HCT116 (cell line): ENCODE results near the gene PBX2. TPM values are rescaled to one million over a fixed set of nuclear protein-coding genes. Genes with fewer than 3 reads are reported as not detected.

ENCODE experiments used
- ATAC-seq: fragments of 200-7000 bp; cut with Tn5 transposase; 2 replicates; pipeline ENCODE4 v1.9.1; 2020; ENCODE audit warnings: mild to moderate bottlenecking, moderate library complexity
- BruUV-seq: library from RNA; stranded (reverse); fragments of 400-500 nt; replicated peaks from 2 replicates; lab custom pipeline; 2021; lab: Mats Ljungman, UMichigan
- CTCF ChIA-PET: fragments of 300-600 bp; sonication (Branson Sonifier 250); formaldehyde crosslinking; loops from one replicate; lab custom pipeline; 2021; ENCODE audit warnings: antibody characterized with exemption; lab: Charles Lee
- POLR2A ChIA-PET: fragments of 300-600, 350-600 bp; sonication (Branson Sonifier 250); formaldehyde crosslinking; loops from one replicate; lab custom pipeline; 2021; ENCODE audit warnings: antibody characterized with exemption; lab: Charles Lee
- RAD21 ChIA-PET, 2 experiments: fragments of 300-600 bp; sonication (Branson Sonifier 250); formaldehyde crosslinking; loops; one replicate each; lab custom pipeline; 2023; ENCODE audit warnings: low total read pairs in 2 of 2; ENCODE audit not compliant: uncharacterized antibody in 2 of 2, unreplicated experiment in 2 of 2, low non-redundant PET in 1 of 2; lab: Charles Lee
- DNase-seq: peaks from one replicate; pipeline ENCODE4 v3.0.0-alpha.2; 2010; ENCODE audit warnings: low read depth, low spot score
- H2AFZ ChIP-seq: fragments of 200-600 bp; shearing (Covaris generic), sonication (generic); 2 replicates; pipeline ENCODE4 v1.6.1; 2017; ENCODE audit warnings: low read depth, mixed run types, mixed read lengths, antibody characterized with exemption, low read length; ENCODE audit not compliant: poor library complexity, severe bottlenecking
- H3K27ac ChIP-seq: 2 replicates; pipeline ENCODE4 v1.5.1; 2012; ENCODE audit warnings: low read depth, low read length
- H3K27me3 ChIP-seq: fragments of 200-600 bp; sonication (generic); 2 replicates; pipeline ENCODE4 v1.6.1; 2016; ENCODE audit warnings: mixed run types, low read length, mixed read lengths; ENCODE audit not compliant: insufficient read depth
- H3K36me3 ChIP-seq, 2 experiments: fragments of 200-500 bp in 1 of 2; fragments of 200-600 bp in 1 of 2; sonication (Bioruptor generic) in 1 of 2; sonication (generic) in 1 of 2; 2 replicates each; pipeline versions ENCODE4 v1.5.1 to v1.6.1; 2014 to 2016; ENCODE audit warnings: low read length in 2 of 2, inconsistent platforms in 1 of 2, mixed read lengths in 1 of 2, mixed run types in 1 of 2; ENCODE audit not compliant: insufficient read depth in 2 of 2, control insufficient read depth in 1 of 2
- H3K4me1 ChIP-seq, 2 experiments: fragments of 200-600 bp in 1 of 2; sonication (generic) in 1 of 2; 2 replicates each; pipeline versions ENCODE4 v1.5.1 to v1.6.1; 2012 to 2017; ENCODE audit warnings: low read length in 2 of 2, inconsistent platforms in 1 of 2, mild to moderate bottlenecking in 1 of 2, mixed read lengths in 1 of 2, mixed run types in 1 of 2, moderate library complexity in 1 of 2; ENCODE audit not compliant: insufficient read depth in 2 of 2, control insufficient read depth in 1 of 2
- H3K4me2 ChIP-seq: fragments of 200-600 bp; sonication (generic); 2 replicates; pipeline ENCODE4 v1.6.1; 2017; ENCODE audit warnings: mixed run types, low read length, mixed read lengths
- H3K4me3 ChIP-seq, 2 experiments: fragments of 200-600 bp in 1 of 2; sonication (generic) in 1 of 2; replicated peaks in 1 of 2; 2 replicates each; pipeline ENCODE4 v1.5.1; 2011 to 2016; ENCODE audit warnings: low read length in 2 of 2, control low read depth in 1 of 2, low read depth in 1 of 2, mild to moderate bottlenecking in 1 of 2, mixed read lengths in 1 of 2, mixed run types in 1 of 2
- H3K79me2 ChIP-seq: fragments of 200-600 bp; sonication (generic); 2 replicates; pipeline ENCODE4 v1.6.1; 2017; ENCODE audit warnings: mild to moderate bottlenecking, mixed run types, low read length, moderate library complexity, mixed read lengths; ENCODE audit not compliant: insufficient read depth
- H3K9ac ChIP-seq: fragments of 200-600 bp; sonication (generic); 2 replicates; pipeline ENCODE4 v1.6.1; 2016; ENCODE audit warnings: low read length, mixed read lengths
- H3K9me2 ChIP-seq: fragments of 200-600 bp; sonication (generic), shearing (Covaris generic); 2 replicates; pipeline ENCODE4 v1.6.1; 2017; ENCODE audit warnings: mixed run types, mild to moderate bottlenecking, moderate library complexity; ENCODE audit not compliant: insufficient read depth
- H3K9me3 ChIP-seq, 2 experiments: fragments of 200-500 bp in 1 of 2; fragments of 200-600 bp in 1 of 2; sonication (Bioruptor generic) in 1 of 2; sonication (generic) in 1 of 2; 2 replicates each; pipeline ENCODE4 v1.6.1; 2014 to 2017; ENCODE audit warnings: low read length in 2 of 2, mixed read lengths in 2 of 2, inconsistent platforms in 1 of 2, low read depth in 1 of 2, mild to moderate bottlenecking in 1 of 2, mixed run types in 1 of 2, moderate library complexity in 1 of 2; ENCODE audit not compliant: control insufficient read depth in 1 of 2, insufficient read depth in 1 of 2
- H4K20me1 ChIP-seq: fragments of 200-600 bp; sonication (generic), shearing (Covaris generic); 2 replicates; pipeline ENCODE4 v1.6.1; 2017; ENCODE audit warnings: mixed run types, mild to moderate bottlenecking, moderate library complexity; ENCODE audit not compliant: insufficient read depth
- CBX3 ChIP-seq: IDR thresholded peaks from 2 replicates; pipeline ENCODE4 v1.6.1; 2012; ENCODE audit warnings: low read depth
- CEBPB ChIP-seq: IDR thresholded peaks from 2 replicates; pipeline ENCODE4 v1.6.1; 2012; ENCODE audit warnings: low read depth
- CTCF ChIP-seq, 3 experiments: fragments of 200-600 bp in 1 of 3; sonication (generic) in 1 of 3; IDR thresholded peaks in 2 of 3; conservative IDR thresholded peaks in 1 of 3; 2 replicates each; pipeline ENCODE4 v1.5.1; 2012 to 2017; ENCODE audit warnings: low read depth in 2 of 3, low read length in 2 of 3, antibody characterized with exemption in 1 of 3, borderline replicate concordance in 1 of 3, control low read depth in 1 of 3, mild to moderate bottlenecking in 1 of 3, mixed read lengths in 1 of 3, mixed run types in 1 of 3, moderate library complexity in 1 of 3; ENCODE audit not compliant: insufficient read depth in 1 of 3
- EGR1 ChIP-seq: IDR thresholded peaks from 2 replicates; pipeline ENCODE4 v1.6.1; 2012; ENCODE audit warnings: low read depth
- ELF1 ChIP-seq: IDR thresholded peaks from 2 replicates; pipeline ENCODE4 v1.6.1; 2012; ENCODE audit warnings: low read depth, borderline replicate concordance
- EZH2 ChIP-seq: fragments of 200-600 bp; sonication (generic); IDR thresholded peaks from 2 replicates; pipeline ENCODE4 v1.6.1; 2017; ENCODE audit warnings: antibody characterized with exemption, mixed run types
- EZH2phosphoT487 ChIP-seq: fragments of 200-600 bp; IDR thresholded peaks from 2 replicates; pipeline ENCODE4 v1.6.1; 2018; ENCODE audit warnings: antibody characterized with exemption, borderline replicate concordance
- JUND ChIP-seq: IDR thresholded peaks from 2 replicates; pipeline ENCODE4 v1.6.1; 2012
- POLR2A ChIP-seq: IDR thresholded peaks from 2 replicates; pipeline ENCODE4 v1.7.0; 2011; ENCODE audit warnings: borderline replicate concordance; ENCODE audit not compliant: insufficient read depth, insufficient read length; ENCODE audit errors: extremely low read depth
- POLR2AphosphoS5 ChIP-seq: IDR thresholded peaks from 2 replicates; pipeline ENCODE4 v1.6.1; 2011; ENCODE audit warnings: mild to moderate bottlenecking, low read depth, low read length, moderate library complexity
- RAD21 ChIP-seq: IDR thresholded peaks from 2 replicates; pipeline ENCODE4 v1.6.1; 2012; ENCODE audit warnings: low read depth, mild to moderate bottlenecking
- SP1 ChIP-seq: IDR thresholded peaks from 2 replicates; pipeline ENCODE4 v1.6.1; 2012; ENCODE audit warnings: low read depth
- SRF ChIP-seq: IDR thresholded peaks from 2 replicates; pipeline ENCODE4 v1.6.1; 2012; ENCODE audit warnings: low read depth
- YY1 ChIP-seq: IDR thresholded peaks from 2 replicates; pipeline ENCODE4 v1.6.1; 2011; ENCODE audit warnings: low read length, low read depth, moderate library complexity, mild to moderate bottlenecking; ENCODE audit not compliant: insufficient replicate concordance; ENCODE audit errors: extremely low read depth
- ZFX ChIP-seq: fragments of 450-650 bp; IDR thresholded peaks from 2 replicates; pipeline ENCODE4 v1.6.1; 2017
- intact Hi-C: fragments of 100-400 bp; cut with micrococcal nuclease; formaldehyde crosslinking; loops from 2 replicates; pipeline ENCODE4 v1.10.0; 2022
- total RNA-seq: library from RNA; stranded (reverse); gene quantifications from one replicate; pipeline ENCODE4 v1.2.1, GENCODE V29; 2021; ENCODE audit not compliant: unreplicated experiment

Gene PBX2
- total RNA-seq, 1 experiment from 2014 or later = 79.0 TPM

- TF ChIP-seq CEBPB (no peak), POLR2A (no peak)
Measured at GRCh38 chr6:32224696-32225095, 34.7 kb upstream of the PBX2 start (continued).

GRCh38 chr6:32223258-32224235 is 33.5 kb upstream of the PBX2 start, which contains the start of gene NOTCH4:
TSS of gene NOTCH4 (minus strand) at chr6:32224067. CDS start at chr6:32223928, 139 bp downstream.
- Histone ChIP-seq H3K4me2 (no peak within 1 kb of the TSS), H3K27ac (no peak within 1 kb of the TSS), H3K9me3 (no peaks in the 10 kb centered on the region), H3K36me3 (no peaks in the 10 kb centered on the region), H3K27me3 (no peaks in the 10 kb centered on the region), H3K79me2 (no peaks in the 10 kb centered on the region), H3K4me3 (no peak within 1 kb of the TSS), H2AFZ (no peak within 1 kb of the TSS), H3K9me2 (no peaks in the 10 kb centered on the region), H3K9ac (no peak within 1 kb of the TSS), H3K4me1 (no peaks in the 10 kb centered on the region), H4K20me1 (no peaks in the 10 kb centered on the region)
- RAD21 ChIA-PET = no interaction called here
- no TSS peak for BruUV-seq
- intact Hi-C loops = no loop called here
- no peak for DNase-seq
- CTCF ChIA-PET = no interaction called here
- POLR2A ChIA-PET = no interaction called here
- TF ChIP-seq CBX3 (no peak), JUND (no peak), POLR2A (no peak), EZH2 (no peak), CTCF (IDR thresholded peaks at IDR 0.05 in 2 of 3, conservative IDR thresholded peaks at IDR 0.05 in 1 of 3; ENCODE audit: borderline replicate concordance in 1 of 3, insufficient read depth in 1 of 3, low read depth in 2 of 3, low read length in 2 of 3) (no peak), POLR2AphosphoS5 (no peak), ZFX (no peak), EZH2phosphoT487 (no peak), SRF (no peak), EGR1 (no peak), RAD21 (no peak), ELF1 (no peak), YY1 (no peak), SP1 (no peak)
- ATAC-seq = no peak
